Measurements from ENCODE around the gene FRAT1.

The FRAT1 gene

GRCh38 chr10:97321804-97322190, 2.7 kb downstream of the FRAT1 start:
- no peak overlapping the region for H3K4me3 ChIP-seq (ENCODE audit: low read depth, low read length)
- TF ChIP-seq CTCF (IDR thresholded peaks at IDR 0.05; ENCODE audit: low read depth, low read length, missing control alignments), result no peak
- DNase-seq (ENCODE audit: low read depth), result no peak
- in situ Hi-C loops (cut with HindIII; ENCODE audit: low sequenced_read_pairs), result no loop called here

GRCh38 chr10:97323501-97323900, 4.4 kb downstream of the FRAT1 start:
- DNase-seq (ENCODE audit: low read depth), result no peak
- H3K4me3 ChIP-seq (ENCODE audit: low read depth, low read length), result no peak overlapping the region
- in situ Hi-C loops (cut with HindIII; ENCODE audit: low sequenced_read_pairs), result no loop called here
- TF ChIP-seq CTCF (IDR thresholded peaks at IDR 0.05; ENCODE audit: low read depth, low read length, missing control alignments), result no peak

- DNase-seq (ENCODE audit: low read depth), result no peak
- in situ Hi-C loops (cut with HindIII; ENCODE audit: low sequenced_read_pairs), result no loop called here
- H3K4me3 ChIP-seq (ENCODE audit: low read depth, low read length), result no peak overlapping the region
- TF ChIP-seq CTCF (IDR thresholded peaks at IDR 0.05; ENCODE audit: low read depth, low read length, missing control alignments), result no peak
Observed at GRCh38 chr10:97325754-97326153, 6.7 kb downstream of the FRAT1 start.

GRCh38 chr10:97327348-97328294, 8.6 kb downstream of the FRAT1 start:
- in situ Hi-C loops (cut with HindIII; ENCODE audit: low sequenced_read_pairs), result no loop called here
- no peak for DNase-seq (ENCODE audit: low read depth)
- TF ChIP-seq CTCF (IDR thresholded peaks at IDR 0.05; ENCODE audit: low read depth, low read length, missing control alignments), result no peak
- H3K4me3 ChIP-seq (ENCODE audit: low read depth, low read length), result no peak overlapping the region

- TF ChIP-seq CTCF (IDR thresholded peaks at IDR 0.05; ENCODE audit: low read depth, low read length, missing control alignments), result no peak
- DNase-seq (ENCODE audit: low read depth), result no peak
- in situ Hi-C loops (cut with HindIII; ENCODE audit: low sequenced_read_pairs), result no loop called here
- H3K4me3 ChIP-seq (ENCODE audit: low read depth, low read length), result no peak overlapping the region
Observed at GRCh38 chr10:97328646-97329453, 9.8 kb downstream of the FRAT1 start.

GRCh38 chr10:97329766-97330165, 10.7 kb downstream of the FRAT1 start:
- no peak for TF ChIP-seq CTCF (IDR thresholded peaks at IDR 0.05; ENCODE audit: low read depth, low read length, missing control alignments)
- DNase-seq (ENCODE audit: low read depth), result no peak
- in situ Hi-C loops (cut with HindIII; ENCODE audit: low sequenced_read_pairs), result no loop called here
- no peak overlapping the region for H3K4me3 ChIP-seq (ENCODE audit: low read depth, low read length)

Data from astrocyte of the cerebellum (primary cell).